H1 (cell line): ENCODE measurements around the gene HAS3. TPM values are rescaled to one million over a fixed set of nuclear protein-coding genes. Genes with fewer than 3 reads are reported as not detected.

Experiments
- CHD7 ChIP-seq: fragments of 300-600 bp; sonication (generic); IDR thresholded peaks from 2 replicates; pipeline ENCODE4 v1.7.1; 2012; ENCODE audit warnings: low read length, moderate library complexity, mild to moderate bottlenecking, inconsistent platforms; ENCODE audit not compliant: insufficient replicate concordance
- HDAC2 ChIP-seq, 2 experiments: fragments of 300-600 bp in 1 of 2; sonication (generic) in 1 of 2; IDR thresholded peaks; 2 replicates each; pipeline ENCODE4 v1.6.1; 2011 to 2012; ENCODE audit warnings: low read depth in 2 of 2, low read length in 2 of 2, mild to moderate bottlenecking in 2 of 2, moderate library complexity in 2 of 2, borderline replicate concordance in 1 of 2, inconsistent platforms in 1 of 2
- HDAC6 ChIP-seq: IDR thresholded peaks from one replicate; pipeline ENCODE4 v1.7.1; 2012; ENCODE audit warnings: low read depth, mild to moderate bottlenecking, inconsistent platforms, low read length, moderate library complexity
- MAFK ChIP-seq: IDR thresholded peaks from 2 replicates; pipeline ENCODE4 v1.6.1; 2012; ENCODE audit warnings: low read depth, mild to moderate bottlenecking, improper control_type of control experiment, low read length
- RBBP5 ChIP-seq: IDR thresholded peaks from 2 replicates; pipeline ENCODE4 v1.7.1; 2012; ENCODE audit warnings: low read depth, mild to moderate bottlenecking, inconsistent platforms, low read length, moderate library complexity, borderline replicate concordance
- SAP30 ChIP-seq: fragments of 300-600 bp; sonication (generic); IDR thresholded peaks from 2 replicates; pipeline ENCODE4 v1.7.1; 2012; ENCODE audit warnings: low read length, moderate library complexity, mild to moderate bottlenecking, inconsistent platforms; ENCODE audit not compliant: insufficient read depth, insufficient replicate concordance
- TCF12 ChIP-seq: IDR thresholded peaks from 2 replicates; pipeline ENCODE4 v1.6.1; 2011; ENCODE audit warnings: low read depth, mild to moderate bottlenecking, low read length
- polyA plus RNA-seq, 7 experiments: library from polyadenylated mRNA; depleted of rRNA in 3 of 7; stranded (reverse) in 5 of 7; unstranded in 2 of 7; fragments of >200 nt in 5 of 7; fragments of 200-250 nt in 2 of 7; gene quantifications; 1 replicate in 5 of 7; 2 replicates in 1 of 7; 4 replicates in 1 of 7; pipeline versions ENCODE4 v1.2.1 to v1.2.3, GENCODE V29; 2011 to 2013; ENCODE audit warnings: missing spikeins in 2 of 7, mixed read lengths in 2 of 7
- total RNA-seq: library from RNA; stranded (reverse); fragmentation: NEBNext Ultra II Directional; extraction: Animal tissue kit (Norgen Biotek cat#: 25700); gene quantifications from 2 replicates; pipeline ENCODE4 v1.2.1, GENCODE V29; 2021
- TF ChIP-seq, protein P1 (sequence below): IDR thresholded peaks from 2 replicates; pipeline ENCODE4 v1.6.1; 2012; ENCODE audit warnings: inconsistent platforms

Gene HAS3
- total and polyA plus RNA-seq, 2 of the 8 experiments (the other 6 are each of a cell fraction or from before 2014, with no cell fraction given), result 32.1 to 69.6 TPM

DNA sequence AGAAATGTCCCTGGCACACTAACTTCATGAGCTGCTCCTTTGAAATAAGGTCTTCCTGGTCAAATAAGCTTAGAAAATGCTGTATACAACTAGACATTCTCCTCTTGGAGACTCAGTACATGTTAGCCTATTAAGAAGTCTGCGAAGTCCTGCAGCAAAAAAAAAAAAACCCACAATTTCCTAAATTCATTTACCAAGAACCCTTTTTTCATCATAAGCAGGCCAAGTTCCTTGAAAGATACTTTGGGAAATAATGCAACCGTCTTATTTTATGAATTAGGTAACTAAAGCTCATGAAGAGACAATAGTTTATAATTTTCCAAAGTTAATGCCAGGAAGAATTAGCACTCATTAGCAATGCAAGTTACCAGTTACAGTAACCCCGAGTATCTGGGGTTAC is 49.0 kb upstream of the HAS3 start (continued):
- TF ChIP-seq CHD7 (no peak), RBBP5 (no peak), HDAC2 (IDR thresholded peaks at IDR 0.05; ENCODE audit: borderline replicate concordance in 1 of 2, low read depth in 2 of 2, low read length in 2 of 2) (no peak), HDAC6 (no peak), TCF12 (no peak), SAP30 (no peak), MAFK (no peak)
- TF ChIP-seq, protein P1, sequence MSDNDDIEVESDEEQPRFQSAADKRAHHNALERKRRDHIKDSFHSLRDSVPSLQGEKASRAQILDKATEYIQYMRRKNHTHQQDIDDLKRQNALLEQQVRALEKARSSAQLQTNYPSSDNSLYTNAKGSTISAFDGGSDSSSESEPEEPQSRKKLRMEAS, result no peak
